Stimulated activated CD8-positive, alpha-beta memory T cell treated with anti-CD3 and anti-CD28 coated beads, Interleukin-4, amount 100 ng/mL, for 48 hours (primary cell): ENCODE measurements around the gene ATF7IP.

Experiments
- DNase-seq: peaks from one replicate; pipeline ENCODE4 v3.0.0-alpha.2; 2020

ATF7IP gene

DNA sequence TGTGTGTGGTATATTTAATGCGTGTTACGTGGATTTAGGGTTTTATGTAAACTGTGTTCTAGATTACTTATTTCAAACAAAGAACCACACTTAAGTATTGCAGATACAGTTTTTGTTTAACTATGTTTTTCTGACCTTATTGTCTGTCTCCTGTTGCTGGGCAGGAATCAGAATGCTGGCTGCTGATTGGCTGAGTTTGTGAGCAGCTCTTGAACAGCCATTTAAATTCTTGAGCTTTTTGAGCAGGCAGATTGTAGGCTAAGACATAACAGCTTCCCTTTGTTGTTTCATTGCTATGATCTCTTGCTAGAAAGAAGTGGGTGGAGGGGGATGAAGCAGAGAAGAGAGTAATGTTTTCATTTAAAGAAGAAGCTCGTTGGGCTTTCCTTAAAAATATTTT, 52.2 kb downstream of the ATF7IP start:
- peak; percentile 64 for DNase-seq

DNA sequence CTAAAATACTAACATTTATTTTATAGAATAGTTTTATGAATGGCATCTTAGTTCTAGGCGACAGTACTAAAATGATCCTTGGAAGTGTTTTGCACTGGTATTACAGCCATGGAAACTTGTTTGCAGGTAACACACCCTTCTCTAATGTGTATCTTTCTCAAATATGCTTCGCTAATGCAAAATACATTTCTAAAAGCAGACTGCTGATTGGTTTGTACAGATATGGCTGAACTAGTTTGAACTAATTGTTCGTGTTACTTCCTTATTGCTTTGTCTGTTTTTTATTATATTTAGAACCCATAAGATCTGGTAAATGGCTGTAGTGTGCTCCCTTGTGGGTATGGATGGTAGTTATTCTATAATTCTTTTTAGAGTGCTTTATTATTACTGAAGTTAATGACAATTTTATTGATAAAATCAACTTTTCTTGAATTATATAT, 53.0 kb downstream of the ATF7IP start:
- no peak for DNase-seq

DNA sequence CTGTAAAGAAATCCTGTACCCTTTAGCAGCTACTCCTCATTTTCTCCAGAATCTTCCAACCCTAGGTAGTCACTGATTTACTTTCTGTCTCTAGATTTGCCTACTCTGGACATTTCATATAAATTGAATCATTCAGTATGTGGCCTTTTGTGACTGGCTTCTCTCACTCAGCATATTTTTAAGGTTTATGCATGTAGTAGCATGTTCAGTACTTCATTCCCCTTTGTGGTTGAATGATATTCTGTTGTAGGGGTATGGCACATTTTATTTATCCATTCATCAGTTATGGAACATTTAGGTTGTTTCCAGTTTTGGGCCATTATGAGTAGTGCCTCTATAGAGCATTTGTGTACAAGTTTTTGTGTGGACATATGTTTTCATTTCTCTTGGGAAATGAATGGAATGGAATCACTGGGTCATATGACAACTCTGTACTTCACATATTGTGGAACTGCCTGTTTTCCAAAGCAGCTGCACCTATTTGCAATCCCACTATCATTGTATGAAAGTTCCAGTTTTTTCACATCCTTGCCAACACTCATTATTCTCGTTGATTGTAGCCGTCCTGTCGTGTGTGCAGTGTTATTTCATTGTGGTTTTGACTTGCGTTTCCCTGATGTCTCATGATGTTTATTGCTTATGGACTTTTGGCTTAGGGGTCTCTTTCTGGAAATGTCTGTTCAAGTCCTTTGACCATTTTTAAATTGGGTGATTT, 57.2 kb downstream of the ATF7IP start:
- DNase-seq = no peak

DNA sequence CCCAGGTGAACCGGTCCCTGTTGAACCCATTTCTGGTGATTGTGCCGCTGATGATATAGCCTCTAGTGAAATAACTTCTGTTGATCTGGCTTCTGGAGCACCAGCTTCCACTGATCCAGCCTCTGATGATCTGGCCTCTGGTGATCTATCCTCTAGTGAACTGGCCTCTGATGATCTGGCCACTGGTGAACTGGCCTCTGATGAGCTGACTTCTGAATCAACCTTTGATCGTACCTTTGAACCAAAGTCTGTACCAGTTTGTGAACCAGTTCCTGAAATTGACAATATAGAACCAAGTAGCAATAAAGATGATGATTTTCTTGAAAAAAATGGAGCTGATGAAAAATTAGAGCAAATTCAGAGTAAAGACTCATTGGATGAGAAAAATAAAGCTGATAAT, 59.1 kb downstream of the ATF7IP start:
- DNase-seq = no peak

DNA sequence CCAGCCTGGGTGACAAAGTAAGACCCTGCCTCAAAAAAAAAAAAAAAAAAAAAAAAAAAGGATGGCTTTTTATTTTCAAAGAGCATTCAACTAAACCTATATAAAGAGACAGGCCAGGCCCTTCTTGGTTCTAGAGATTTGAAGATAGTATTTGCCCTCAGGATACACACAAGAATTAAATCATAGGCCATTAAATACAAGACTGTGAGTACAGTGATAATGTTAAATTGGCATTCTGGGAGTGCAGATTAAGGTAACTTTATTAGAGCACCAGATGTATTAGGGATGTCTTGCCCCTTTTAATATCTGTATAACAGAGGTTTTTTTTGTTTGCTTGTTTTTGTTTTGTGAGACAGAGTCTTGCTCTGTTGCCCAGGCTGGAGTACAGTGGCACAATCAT, 61.3 kb downstream of the ATF7IP start:
- no peak for DNase-seq

DNA sequence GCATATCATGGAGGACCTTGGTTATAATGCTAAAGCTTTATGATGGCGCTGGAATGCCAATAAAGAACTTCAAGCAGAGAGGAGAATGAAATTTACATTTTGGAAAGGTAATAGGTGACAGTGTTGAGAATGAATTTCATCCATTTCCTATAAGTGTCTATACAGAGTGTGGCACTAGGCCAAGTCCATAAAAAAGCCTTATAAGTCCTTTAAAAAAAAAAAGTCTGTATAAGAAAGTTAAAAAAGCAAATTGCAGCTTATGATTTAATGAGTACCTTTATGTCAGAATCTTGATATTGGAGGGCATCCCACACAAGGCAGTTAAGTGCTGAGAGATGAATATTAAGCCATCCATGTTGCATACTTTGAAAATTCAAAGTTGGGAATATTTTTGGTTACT, 62.4 kb downstream of the ATF7IP start:
- no peak for DNase-seq

DNA sequence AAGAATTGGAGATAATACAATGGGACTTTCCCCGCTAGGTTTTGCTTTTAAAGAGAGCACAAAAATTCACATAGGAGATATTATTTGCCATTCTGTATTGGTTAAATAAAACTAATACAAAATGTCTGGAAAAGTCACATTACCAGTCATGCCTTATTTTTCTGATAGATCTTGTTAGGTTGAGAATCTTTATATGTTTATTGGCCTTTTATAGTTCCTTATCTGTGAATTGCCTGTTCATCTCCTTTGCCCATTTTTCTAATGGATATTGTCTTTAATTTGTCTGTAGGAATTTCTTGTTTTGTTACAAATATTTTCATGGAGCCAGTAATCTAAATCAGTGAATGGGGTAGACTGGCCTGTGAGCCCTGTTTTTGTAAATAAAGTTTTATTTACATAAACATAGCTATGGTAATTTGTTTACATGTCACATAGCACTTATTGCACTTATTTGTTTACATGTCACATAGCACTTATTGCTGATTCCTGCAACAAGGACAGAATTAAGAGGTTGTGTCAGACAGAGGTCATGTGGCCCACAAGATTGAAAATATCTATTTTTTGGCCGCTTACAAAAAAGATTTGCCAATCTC, 65.0 kb downstream of the ATF7IP start:
- no peak for DNase-seq

DNA sequence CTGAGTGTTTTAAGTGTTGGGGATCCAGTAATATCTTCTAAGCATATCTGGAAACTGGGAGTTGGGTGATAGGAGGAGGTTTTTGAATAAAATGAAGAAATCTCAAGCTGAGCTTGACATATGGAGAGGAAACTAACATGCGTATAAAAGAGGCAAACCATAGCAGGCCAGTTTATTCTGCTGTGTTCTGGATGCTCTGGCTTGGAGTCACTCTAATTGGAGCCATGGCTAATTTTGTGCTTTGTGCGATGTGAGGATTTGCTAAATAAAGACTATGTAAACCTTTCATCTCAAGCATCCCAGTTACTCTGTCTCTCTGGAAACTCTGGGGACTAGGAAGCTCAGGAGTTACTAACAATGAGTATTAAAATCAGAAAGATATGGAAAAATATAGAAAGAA, 66.5 kb downstream of the ATF7IP start:
- no peak for DNase-seq

DNA sequence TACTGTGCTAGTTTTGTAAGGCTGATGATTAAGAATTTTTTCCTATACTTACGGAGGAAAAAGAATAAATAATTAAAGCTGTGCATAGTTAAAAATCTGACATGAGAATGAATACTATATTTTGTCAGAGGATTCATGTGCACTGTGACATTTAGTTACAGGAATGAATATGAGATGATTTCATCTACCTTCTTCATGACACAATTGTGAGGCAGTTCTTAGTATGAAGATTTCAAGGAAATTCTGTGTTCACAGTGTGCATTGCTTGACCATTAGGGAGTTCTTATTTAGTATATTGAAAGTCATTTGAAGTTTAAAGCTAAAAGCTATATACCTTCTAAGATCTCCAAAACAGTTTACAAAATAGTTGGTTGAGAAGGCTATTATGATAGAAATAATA, 70.1 kb downstream of the ATF7IP start:
- no peak for DNase-seq

DNA sequence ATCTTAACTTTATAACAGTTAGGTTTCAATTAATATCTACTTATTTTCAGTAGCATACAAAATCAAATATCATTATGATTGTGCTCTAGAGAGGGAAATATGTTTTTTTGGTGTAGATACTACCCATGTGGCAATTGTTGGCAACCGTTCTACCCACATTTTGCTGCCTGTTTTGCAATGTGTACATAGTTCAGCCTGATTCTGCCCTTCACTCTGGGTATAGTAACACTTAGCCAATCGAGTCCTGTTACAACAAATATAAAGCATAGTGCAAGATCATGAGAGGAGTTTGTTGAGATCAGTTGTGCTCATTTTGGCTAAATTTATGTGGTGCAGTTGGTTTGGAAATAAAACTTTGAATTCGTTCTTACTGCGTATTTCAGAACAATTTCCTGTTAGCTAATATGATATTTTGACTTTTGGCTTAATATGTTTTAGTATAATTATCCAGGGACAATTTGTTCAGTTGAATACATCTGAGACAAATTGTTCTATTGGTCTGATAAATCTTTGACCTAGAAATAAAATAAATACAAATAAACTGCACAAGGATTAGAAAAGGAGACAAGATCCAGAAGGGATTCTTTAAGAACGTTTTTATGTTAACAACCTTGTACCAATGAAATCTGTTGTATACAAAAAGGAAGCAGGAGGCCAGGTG, 76.9 kb downstream of the ATF7IP start:
- DNase-seq = no peak

DNA sequence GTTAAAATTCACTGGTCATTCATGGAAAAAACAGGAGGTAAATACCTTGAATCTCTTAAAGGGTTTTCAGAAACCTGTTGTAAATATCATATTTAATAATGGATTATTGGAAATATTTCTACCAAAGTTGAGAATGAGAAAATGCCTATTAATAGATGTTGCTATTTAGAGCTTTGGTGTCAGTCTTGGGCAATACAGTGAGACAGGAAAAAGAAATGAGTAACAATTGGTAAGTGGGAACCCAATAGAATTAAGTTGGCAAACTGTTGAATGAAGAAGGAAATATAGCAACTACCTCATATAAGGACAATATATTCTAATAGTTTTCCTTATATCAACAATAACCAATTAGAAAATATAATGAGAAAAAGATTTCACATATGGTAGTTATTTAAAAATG, 78.0 kb downstream of the ATF7IP start:
- DNase-seq = no peak

DNA sequence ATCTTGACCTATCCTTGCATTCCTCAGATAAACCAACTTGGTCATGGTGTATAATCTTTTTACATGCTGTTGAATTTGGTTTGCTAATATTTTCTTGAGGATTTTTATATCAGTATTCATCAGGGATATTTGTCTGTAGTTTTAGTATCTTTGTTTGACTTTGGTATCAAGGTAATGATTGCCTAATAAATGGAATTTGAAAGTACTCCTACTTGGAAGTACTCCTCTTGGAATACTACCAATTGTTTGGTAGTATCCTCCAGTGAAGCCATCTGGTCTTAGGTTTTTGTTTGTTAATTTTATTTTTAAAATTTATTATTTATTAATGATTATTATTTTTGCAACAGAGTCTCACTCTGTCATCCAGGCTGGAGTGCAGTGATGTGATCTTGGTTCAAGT, 85.0 kb downstream of the ATF7IP start:
- no peak for DNase-seq

DNA sequence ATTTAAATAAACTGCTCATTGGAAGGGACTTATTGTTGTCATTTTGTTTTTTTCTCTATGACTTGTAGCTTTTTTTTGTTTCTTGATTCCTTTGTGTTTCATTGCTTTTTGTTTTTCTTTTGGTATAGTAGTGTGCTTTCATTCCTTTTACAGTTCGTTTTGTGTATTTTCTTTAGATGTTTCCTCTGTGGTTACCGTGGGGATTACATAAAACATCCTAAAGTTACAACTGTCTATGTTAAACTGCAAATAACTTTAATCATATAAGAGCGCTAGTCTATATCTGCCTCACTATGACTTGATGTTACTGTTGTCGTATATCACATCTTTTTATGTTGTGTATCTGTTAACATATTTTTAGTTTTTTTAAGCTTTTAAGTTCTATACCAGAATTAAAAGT, 86.9 kb downstream of the ATF7IP start:
- DNase-seq = no peak

DNA sequence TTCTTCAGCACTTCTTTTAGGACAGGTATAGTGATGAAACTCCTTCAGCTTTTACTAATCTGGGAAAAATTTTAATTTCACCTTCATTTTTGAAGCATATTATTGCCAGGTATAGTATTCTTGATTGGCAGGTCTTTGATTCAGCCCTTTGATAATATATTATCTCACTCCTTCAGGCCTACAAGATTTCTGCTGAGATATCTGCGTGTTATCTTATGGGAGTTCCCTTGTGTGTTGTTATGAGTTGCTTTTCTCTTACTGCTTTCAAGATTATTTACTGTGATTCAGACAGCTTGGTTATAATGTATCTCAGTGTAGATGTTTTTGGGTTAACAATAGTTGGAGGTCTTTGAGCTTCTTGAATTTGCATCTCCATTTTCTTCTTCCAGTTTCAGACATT, 87.4 kb downstream of the ATF7IP start:
- DNase-seq = no peak

DNA sequence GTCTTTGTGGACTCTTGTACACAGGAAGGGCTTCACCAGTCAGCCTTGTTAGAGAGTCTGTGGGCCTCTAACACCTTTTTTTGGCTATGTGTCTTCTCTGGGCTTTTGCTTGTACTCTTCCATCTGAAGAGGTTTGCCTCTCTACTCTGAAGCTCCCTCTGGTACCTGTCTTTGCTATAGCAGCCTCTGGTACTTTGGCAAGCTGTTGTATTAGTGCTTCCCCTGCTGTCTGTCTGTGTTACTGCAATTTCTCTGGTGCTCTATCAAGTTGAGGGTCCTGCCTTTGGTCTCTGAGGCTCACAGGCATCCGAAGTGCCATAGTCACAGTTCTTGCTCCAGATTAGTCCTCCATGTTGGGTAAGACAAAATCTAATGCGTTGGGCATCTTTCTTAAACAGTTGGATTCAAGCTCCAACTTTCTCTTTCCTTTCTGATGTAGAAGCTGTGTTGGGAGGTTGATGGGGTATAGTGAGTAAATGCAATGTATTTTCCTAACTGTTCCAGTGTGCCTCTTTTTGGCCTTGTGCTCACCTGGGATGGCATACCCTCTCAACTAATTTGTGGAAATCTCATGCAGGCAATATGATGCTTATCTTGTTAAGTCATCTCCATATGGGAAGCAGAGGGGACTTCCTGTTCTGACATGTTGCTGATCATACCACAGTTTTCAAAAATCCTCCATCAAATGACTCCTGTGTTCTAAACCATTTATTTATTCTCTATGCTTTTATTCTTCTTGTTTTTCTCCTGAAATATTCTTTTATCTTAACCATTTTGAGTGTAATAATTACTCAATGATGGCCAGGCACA, 88.8 kb downstream of the ATF7IP start:
- DNase-seq = no peak

DNA sequence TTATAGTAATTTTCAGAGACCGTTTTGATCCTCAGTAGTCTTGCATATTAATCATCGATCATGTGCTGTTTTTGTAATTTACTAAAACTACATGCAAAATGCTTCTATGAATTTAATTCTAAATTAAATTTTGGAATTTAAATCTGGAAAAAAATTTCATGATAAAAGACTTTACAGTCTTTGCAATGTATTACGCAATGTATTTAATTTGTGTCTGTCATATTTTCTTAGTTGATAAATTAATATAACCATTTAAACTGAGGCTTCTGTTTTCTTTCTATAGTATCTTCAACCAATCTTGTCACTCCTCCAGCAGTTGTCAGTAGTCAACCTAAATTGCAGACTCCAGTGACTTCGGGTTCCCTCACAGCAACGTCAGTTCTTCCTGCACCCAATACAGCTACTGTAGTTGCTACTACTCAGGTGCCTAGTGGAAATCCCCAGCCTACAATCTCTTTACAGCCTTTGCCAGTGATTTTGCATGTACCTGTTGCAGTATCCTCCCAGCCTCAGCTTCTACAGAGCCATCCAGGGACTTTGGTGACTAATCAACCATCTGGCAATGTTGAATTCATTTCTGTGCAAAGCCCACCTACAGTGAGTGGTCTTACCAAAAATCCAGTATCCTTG, 94.8 kb downstream of the ATF7IP start:
- DNase-seq = no peak

DNA sequence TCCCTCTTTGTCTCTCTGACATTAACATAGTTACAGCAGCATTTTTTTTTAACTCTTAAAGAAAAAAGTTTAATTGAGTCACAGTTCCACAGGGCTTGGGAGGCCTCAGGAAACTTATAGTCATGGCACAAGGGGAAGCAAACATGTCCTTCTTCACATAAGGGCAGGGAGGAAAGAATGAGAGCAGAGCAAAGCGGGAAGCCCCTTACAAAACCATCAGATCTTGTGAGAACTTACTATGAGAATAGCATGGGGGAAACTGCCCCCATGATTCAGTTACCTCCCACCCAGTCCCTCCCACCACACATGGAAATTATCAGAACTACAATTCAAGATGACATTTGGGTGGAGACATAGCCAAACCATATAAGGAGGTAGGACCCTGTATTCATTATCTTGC, 106.0 kb downstream of the ATF7IP start:
- no peak for DNase-seq

DNA sequence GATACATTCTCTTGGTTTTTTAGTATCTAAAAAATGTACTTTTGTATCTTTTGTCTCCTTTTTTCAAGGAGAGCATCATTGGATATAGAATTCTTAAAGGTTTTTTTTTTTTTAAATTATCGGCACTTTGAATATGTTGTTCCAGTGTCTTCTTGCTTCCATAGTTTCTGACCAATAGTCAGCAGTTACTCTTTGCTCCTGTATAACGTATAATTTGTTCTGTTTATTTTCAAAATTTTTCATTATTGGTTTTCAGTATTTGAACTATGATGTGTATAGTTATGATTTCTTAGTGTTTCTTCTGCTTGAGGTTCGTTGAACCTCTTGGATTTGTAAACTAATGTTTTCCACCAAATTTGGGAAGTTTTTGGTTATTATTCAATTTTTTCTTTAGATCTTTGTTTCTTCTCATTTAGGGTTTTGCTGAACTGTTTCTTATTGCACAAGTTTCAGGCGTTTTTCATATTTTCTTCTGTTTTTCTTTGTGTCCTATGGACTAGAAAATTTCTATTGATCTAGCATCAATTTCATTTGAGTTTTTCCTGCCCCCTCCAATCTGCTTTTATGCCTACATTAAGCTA, 108.3 kb downstream of the ATF7IP start:
- DNase-seq = no peak

DNA sequence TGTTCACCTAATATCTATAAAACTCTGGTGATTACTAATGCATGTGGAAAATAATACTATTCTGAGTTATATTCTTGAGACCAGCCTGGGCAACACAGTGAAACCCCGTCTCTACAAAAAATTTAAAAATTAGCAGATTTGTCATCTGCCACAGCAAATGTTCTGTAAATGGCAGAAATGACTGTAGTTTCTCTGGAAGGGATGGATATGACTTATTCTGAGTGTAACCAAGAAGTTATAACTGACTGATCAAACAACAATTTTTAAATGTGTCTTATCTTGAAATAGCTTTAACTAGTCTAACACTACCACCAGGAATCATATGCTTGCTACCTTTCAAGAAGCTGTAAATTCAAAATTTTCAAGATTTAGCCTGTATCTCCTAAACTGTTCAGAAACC, 113.5 kb downstream of the ATF7IP start:
- DNase-seq = no peak

DNA sequence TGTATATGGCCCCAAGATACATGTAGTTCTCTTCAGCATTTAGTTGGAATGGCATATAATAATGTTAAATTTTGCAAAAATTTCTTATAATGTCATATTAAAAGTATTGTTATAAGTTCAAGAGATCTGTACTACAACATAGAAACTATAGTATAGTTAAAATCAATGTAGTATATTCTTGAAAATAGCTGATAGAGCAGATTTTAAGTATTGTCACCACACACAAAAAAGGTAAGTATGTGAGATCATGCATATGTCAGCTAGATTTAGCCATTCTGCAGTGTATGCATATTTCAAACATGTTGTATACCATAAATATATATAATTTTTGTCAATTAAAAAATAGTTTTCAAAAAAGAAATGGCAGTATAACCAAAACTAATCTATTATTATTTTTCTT, 115.7 kb downstream of the ATF7IP start:
- DNase-seq = no peak

DNA sequence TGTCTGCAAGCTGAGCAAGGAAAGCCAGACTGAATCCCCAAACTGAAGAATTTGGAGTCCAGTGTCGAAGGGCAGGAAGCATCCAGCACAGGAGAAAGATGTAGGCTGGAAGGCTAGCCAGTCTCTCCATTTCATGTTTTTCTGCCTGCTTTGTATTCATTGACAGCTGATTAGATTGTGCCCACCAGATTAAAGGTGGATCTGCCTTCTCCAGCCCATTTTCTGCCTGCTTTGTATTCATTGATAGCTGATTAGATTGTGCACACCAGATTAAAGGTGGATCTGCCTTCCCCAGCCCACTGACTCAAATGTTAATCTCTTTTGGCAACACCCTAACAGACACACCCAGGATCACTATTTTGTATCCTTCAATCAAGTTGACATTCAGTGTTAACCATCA, 116.9 kb downstream of the ATF7IP start:
- no peak for DNase-seq

DNA sequence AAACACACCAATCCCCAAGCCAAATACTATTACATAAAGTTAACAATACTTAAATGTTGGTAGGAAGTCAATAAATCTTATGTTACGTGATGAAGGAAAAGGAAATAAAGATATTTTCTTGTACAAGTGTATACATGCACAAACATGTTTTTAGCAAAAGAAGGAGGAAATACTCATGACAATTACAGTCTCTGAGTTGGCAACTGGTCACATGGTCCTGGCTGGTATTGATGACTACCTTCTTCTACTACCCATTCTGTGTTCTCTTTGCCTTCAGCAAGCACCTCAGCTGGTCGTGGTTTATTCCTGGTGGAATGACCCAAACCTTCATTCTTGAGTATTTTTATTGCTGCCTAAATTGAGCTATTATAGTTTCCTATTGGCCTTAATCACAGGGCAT, 117.4 kb downstream of the ATF7IP start:
- DNase-seq = no peak

DNA sequence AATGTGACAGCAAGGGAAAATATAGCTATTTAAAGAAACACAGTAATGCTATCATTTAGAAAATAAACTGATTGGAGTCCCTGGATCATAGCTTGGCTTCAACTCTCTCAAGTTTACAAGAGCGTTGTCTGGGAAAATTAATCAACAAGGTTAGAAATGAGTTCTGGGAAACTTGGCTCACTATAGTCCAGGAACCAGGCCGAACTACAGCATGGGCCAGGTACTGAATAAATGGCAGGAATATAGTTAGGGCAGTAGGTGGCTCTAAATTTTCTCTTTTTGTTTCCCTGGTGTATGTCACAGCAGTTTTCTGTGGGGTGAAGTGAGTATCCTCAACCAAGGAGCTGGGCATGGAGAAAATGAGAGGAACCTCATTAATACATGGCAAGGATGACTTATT, 129.8 kb downstream of the ATF7IP start:
- DNase-seq = no peak
